Erythroblast (primary cell): ENCODE results near the gene BRPF1.

Experiments used
- GATA1 ChIP-seq: IDR thresholded peaks from 2 replicates; pipeline ENCODE4 v1.6.1; 2011; ENCODE audit warnings: low read depth, mild to moderate bottlenecking, control low read depth, low read length, moderate library complexity
- POLR2A ChIP-seq: IDR thresholded peaks from 2 replicates; pipeline ENCODE4 v1.6.1; 2011; ENCODE audit warnings: mild to moderate bottlenecking, low read length

DNA sequence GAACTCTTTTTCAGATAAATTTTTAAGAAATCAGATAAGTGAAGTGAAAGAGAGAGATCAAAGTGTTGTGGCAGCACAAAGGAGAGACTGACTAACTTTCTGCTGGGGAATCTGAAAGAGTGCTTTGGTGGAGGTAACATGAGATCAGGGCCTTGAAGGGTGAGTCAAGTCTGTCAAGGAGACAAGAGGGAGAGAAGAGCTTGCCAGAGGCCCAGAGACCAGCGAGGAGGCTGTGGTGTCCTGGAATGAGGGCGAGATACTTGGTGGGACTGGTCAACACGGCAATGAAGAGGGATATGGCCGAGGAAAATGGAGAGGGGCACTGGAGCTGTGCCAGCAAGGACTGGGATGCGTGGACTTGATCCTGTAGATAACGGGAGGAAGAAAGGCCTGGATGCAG is 56.2 kb downstream of the BRPF1 start:
- TF ChIP-seq POLR2A (no peak), GATA1 (no peak)
